SU-DHL-6 (cell line): ENCODE data around the gene SLC25A28.
"Not testable (repeated sequence)": the region's sequence is repeated elsewhere in the genome, so short reads cannot be mapped to it uniquely, and the experiment has no call there.

ENCODE experiments used
- H2AFZ ChIP-seq: fragments of 200-600 bp; sonication (generic); 2 replicates; pipeline ENCODE4 v1.6.1; 2014; ENCODE audit warnings: low read depth, mild to moderate bottlenecking, moderate library complexity, mixed read lengths, antibody characterized with exemption, low read length; ENCODE audit not compliant: severe bottlenecking
- H3F3A ChIP-seq: fragments of 200-600 bp; shearing (Covaris generic); 2 replicates; pipeline ENCODE4 v1.6.0; 2016; ENCODE audit warnings: antibody characterized with exemption, mild to moderate bottlenecking; ENCODE audit not compliant: insufficient read depth
- H3K27ac ChIP-seq: fragments of 200-600 bp; sonication (generic); 2 replicates; pipeline ENCODE4 v1.5.1; 2016; ENCODE audit warnings: low read depth, mild to moderate bottlenecking, low read length, moderate library complexity, mixed read lengths
- H3K27me3 ChIP-seq: fragments of 200-600 bp; sonication (generic), shearing (Covaris generic); 2 replicates; pipeline ENCODE4 v1.6.0; 2014; ENCODE audit warnings: mild to moderate bottlenecking, low read length
- H3K36me3 ChIP-seq: fragments of 200-600 bp; sonication (generic); 2 replicates; pipeline ENCODE4 v1.6.1; 2014; ENCODE audit warnings: mild to moderate bottlenecking, low read length, mixed read lengths
- H3K4me2 ChIP-seq: fragments of 300-600, 200-600 bp; shearing (Covaris generic), sonication (generic); 2 replicates; pipeline ENCODE4 v1.6.0; 2014; ENCODE audit warnings: low read length, low read depth, mild to moderate bottlenecking; ENCODE audit not compliant: poor library complexity, severe bottlenecking
- H3K4me3 ChIP-seq: fragments of 200-600 bp; sonication (generic); 2 replicates; pipeline ENCODE4 v1.5.1; 2014; ENCODE audit warnings: antibody characterized with exemption, low read length, mild to moderate bottlenecking, mixed read lengths; ENCODE audit not compliant: insufficient read depth, poor library complexity, severe bottlenecking
- H3K79me2 ChIP-seq: fragments of 200-600 bp; sonication (generic); 2 replicates; pipeline ENCODE4 v1.6.1; 2014; ENCODE audit warnings: mild to moderate bottlenecking, low read length, moderate library complexity; ENCODE audit not compliant: insufficient read depth
- H3K9ac ChIP-seq: fragments of 200-600 bp; sonication (generic); 2 replicates; pipeline ENCODE4 v1.7.0; 2014; ENCODE audit warnings: mild to moderate bottlenecking, low read length
- H3K9me2 ChIP-seq: fragments of 200-600 bp; sonication (generic); replicated peaks from 2 replicates; pipeline ENCODE4 v1.6.1; 2014; ENCODE audit warnings: low read length; ENCODE audit not compliant: insufficient read depth
- H3K9me3 ChIP-seq: fragments of 200-600 bp; sonication (generic); 2 replicates; pipeline ENCODE4 v1.6.1; 2014; ENCODE audit warnings: low read length, mixed read lengths; ENCODE audit not compliant: insufficient read depth
- H4K20me1 ChIP-seq: fragments of 200-600 bp; sonication (generic); 2 replicates; pipeline ENCODE4 v1.6.1; 2014; ENCODE audit warnings: low read depth, mild to moderate bottlenecking, antibody characterized with exemption, low read length, moderate library complexity, mixed read lengths
- EZH2phosphoT487 ChIP-seq: fragments of 200-600 bp; sonication (generic), shearing (Covaris generic); conservative IDR thresholded peaks from 2 replicates; pipeline ENCODE4 v1.6.1; 2018; ENCODE audit warnings: mild to moderate bottlenecking, antibody characterized with exemption, low read length, moderate library complexity, mixed read lengths
- TF ChIP-seq, protein P1 (sequence below): fragments of 200-600 bp; sonication (generic); IDR thresholded peaks from one replicate; pipeline ENCODE4 v1.5.1; 2017; ENCODE audit warnings: antibody characterized with exemption, mild to moderate bottlenecking, low read length, moderate library complexity; ENCODE audit not compliant: insufficient read depth, poor library complexity, severe bottlenecking

Gene SLC25A28

DNA sequence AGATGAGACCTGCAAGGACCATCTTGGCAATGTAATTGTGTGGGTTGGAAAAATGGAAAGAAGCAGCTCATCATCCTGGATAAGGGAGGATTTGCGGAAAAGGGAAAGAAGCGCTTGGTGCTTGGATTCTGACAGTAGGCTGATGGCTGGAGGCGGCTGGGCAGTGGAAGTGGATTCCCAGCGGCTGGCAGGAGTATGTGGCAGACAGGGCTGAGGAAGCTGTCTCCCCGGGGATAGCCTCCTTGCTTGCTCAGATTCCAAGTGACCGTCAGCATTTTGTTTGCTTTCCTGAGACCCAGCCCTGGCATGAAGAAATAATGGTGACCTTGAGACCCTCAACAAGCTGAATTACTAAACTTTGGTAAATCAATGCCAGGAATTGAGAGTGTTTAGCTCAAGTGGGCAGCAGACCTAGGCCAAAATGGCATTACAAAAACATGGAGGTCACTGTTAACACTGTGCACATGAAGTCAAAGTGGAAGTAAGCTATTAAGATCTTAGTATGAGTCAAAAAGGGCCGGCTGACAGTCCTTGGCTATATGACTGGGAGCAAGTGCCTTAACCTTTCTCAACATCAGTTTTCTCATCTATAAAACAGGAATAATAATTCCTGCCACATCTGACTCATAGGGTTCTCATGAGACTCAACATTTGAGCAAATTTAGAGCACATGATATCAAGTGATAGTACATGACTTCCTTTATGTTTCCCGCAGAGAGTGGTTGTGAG is 21.3 kb downstream of the SLC25A28 start:
- no peak overlapping the region for H3K4me2 ChIP-seq
- no peaks in the 10 kb centered on the region for H4K20me1 ChIP-seq
- no peaks in the 10 kb centered on the region for H3K9me3 ChIP-seq
- H3F3A ChIP-seq = no peaks in the 10 kb centered on the region
- H3K9ac ChIP-seq = no peak overlapping the region
- H2AFZ ChIP-seq = no peak overlapping the region
- no peaks in the 10 kb centered on the region for H3K79me2 ChIP-seq
- H3K36me3 ChIP-seq = no peaks in the 10 kb centered on the region
- TF ChIP-seq EZH2phosphoT487 = no peak
- TF ChIP-seq, protein P1, sequence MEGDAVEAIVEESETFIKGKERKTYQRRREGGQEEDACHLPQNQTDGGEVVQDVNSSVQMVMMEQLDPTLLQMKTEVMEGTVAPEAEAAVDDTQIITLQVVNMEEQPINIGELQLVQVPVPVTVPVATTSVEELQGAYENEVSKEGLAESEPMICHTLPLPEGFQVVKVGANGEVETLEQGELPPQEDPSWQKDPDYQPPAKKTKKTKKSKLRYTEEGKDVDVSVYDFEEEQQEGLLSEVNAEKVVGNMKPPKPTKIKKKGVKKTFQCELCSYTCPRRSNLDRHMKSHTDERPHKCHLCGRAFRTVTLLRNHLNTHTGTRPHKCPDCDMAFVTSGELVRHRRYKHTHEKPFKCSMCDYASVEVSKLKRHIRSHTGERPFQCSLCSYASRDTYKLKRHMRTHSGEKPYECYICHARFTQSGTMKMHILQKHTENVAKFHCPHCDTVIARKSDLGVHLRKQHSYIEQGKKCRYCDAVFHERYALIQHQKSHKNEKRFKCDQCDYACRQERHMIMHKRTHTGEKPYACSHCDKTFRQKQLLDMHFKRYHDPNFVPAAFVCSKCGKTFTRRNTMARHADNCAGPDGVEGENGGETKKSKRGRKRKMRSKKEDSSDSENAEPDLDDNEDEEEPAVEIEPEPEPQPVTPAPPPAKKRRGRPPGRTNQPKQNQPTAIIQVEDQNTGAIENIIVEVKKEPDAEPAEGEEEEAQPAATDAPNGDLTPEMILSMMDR = no peak
- H3K27me3 ChIP-seq = no peaks in the 10 kb centered on the region
- no peak overlapping the region for H3K27ac ChIP-seq
- H3K4me3 ChIP-seq = no peak overlapping the region
- H3K9me2 ChIP-seq = no peaks in the 10 kb centered on the region

GRCh38 chr10:99598011-99598410 is 22.2 kb downstream of the SLC25A28 start:
- no peak overlapping the region for H2AFZ ChIP-seq
- TF ChIP-seq, protein P1 = no peak
- TF ChIP-seq EZH2phosphoT487 = no peak
- no peak overlapping the region for H3K9ac ChIP-seq
- H3F3A ChIP-seq = no peaks in the 10 kb centered on the region
- no peaks in the 10 kb centered on the region for H3K27me3 ChIP-seq
- H3K9me3 ChIP-seq = no peaks in the 10 kb centered on the region
- H3K79me2 ChIP-seq = no peaks in the 10 kb centered on the region
- H3K27ac ChIP-seq = no peak overlapping the region
- H3K4me2 ChIP-seq = no peak overlapping the region
- no peaks in the 10 kb centered on the region for H4K20me1 ChIP-seq
- no peak overlapping the region for H3K4me3 ChIP-seq
- no peaks in the 10 kb centered on the region for H3K9me2 ChIP-seq
- no peaks in the 10 kb centered on the region for H3K36me3 ChIP-seq

- H3K27me3 ChIP-seq, H3K9me3 ChIP-seq, H3K4me3 ChIP-seq, H3K9ac ChIP-seq, H2AFZ ChIP-seq, H3K36me3 ChIP-seq, H3K9me2 ChIP-seq, H3K79me2 ChIP-seq, H3K4me2 ChIP-seq, H3F3A ChIP-seq, H3K27ac ChIP-seq, H4K20me1 ChIP-seq: not testable (repeated sequence)
Observed at GRCh38 chr10:99596708-99597107, 23.5 kb downstream of the SLC25A28 start.

DNA sequence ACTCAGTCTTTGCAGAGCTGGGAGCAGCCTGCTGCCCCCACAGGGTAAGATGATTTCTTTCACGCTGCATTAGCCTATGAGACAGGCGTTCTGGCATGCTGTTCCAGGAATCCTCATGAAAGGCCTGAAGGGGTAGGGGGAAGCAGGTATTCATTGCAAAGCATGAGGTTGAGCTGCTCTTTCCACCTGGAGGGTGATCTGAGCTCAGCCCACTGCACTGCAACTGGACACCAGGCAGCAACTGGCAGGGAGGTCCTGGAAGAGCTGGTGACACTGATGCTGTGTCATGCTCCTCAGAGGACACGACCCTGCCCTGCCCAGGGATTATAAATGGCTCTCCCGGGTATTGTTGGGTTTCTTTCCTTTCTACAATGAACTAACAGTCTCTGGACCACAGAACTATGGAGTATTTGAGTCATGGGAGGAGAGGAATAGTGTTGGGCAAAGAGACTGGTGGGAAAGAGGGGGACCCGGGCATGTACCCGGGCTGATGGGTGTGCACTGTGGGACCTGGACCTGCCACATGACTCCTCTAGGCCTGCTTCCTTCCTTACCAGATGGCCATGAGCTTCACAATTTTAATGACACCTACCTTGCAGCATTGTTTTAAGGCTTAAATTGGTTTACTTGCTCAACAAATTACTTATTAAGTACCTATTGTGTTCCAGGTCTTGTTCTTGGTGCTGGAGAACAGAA is 24.3 kb downstream of the SLC25A28 start:
- no peaks in the 10 kb centered on the region for H3K27me3 ChIP-seq
- H3K27ac ChIP-seq = no peak overlapping the region
- no peaks in the 10 kb centered on the region for H4K20me1 ChIP-seq
- no peak for TF ChIP-seq EZH2phosphoT487
- TF ChIP-seq, protein P1 = no peak
- no peak overlapping the region for H2AFZ ChIP-seq
- no peaks in the 10 kb centered on the region for H3K79me2 ChIP-seq
- H3K36me3 ChIP-seq = no peaks in the 10 kb centered on the region
- H3K9me2 ChIP-seq = no peaks in the 10 kb centered on the region
- no peak overlapping the region for H3K4me3 ChIP-seq
- H3K9ac ChIP-seq = no peak overlapping the region
- H3K9me3 ChIP-seq = no peaks in the 10 kb centered on the region
- H3F3A ChIP-seq = no peaks in the 10 kb centered on the region
- no peak overlapping the region for H3K4me2 ChIP-seq
